ENCODE measurements around the gene SPEM3. TPM values are rescaled to one million over a fixed set of nuclear protein-coding genes. Genes with fewer than 3 reads are reported as not detected.
"Not testable (repeated sequence)": the region's sequence is repeated elsewhere in the genome, so short reads cannot be mapped to it uniquely, and the experiment has no call there.

The SPEM3 gene
- total RNA-seq, 1 donor from 2014 or later, result not detected

DNA sequence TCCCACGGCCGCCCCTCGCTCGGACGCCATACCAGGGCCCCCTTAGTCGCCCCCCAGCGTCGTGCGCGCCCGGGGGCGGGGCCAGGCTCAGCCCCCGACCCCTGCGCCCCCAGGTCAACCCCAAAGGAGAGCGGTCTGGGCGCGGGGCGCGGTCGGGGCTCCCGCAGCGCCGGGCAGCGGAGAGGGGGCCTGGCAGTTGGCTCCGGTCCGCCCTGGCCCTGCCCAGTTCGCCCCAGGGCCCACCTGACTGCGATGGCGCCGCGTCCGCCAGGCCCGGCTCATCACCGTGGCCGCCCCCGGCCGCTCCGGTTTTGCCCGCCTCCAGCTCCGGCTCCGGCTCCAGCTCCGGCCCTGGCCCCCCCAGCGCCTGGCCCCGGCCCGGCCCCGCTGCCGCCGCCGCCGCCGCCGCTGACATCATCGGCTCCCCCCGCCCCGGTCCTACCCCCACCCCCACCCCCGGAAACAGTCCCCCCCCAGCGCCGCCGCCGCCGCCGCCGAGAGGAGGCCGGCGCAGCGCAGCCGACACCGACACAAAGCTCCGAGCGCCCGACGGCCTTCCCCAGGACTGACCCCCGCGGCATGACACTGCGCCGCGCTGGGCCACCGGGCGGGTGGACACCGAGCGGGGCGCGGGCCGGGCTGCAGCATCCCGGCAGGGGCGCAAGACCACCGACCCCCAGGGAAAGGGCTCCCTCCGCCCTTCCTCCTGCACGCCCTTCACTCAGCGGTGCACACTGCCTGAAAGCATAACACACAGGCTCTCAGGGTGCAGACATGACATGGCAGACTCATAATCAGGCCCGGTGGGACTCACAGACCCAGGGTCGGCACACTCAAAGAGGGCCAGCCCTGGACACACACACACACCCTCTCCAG is 50.8 kb downstream of the SPEM3 start, which contains the start of gene ZBTB4:
ZBTB4 (minus strand) TSS at position 419 of the 876 bp plus-strand sequence. CDS start 12,830 bp downstream, outside the sequence.
- H3K27me3 ChIP-seq, result no peaks in the 10 kb centered on the region

GRCh38 chr17:7480089-7480384 is 51.4 kb downstream of the SPEM3 start:
- H3K36me3 ChIP-seq, result no peaks in the 10 kb centered on the region
- H3K9me3 ChIP-seq, result no peaks in the 10 kb centered on the region
- TF ChIP-seq POLR2AphosphoS5 (IDR thresholded peaks at IDR 0.05; ENCODE audit: insufficient read depth in 1 of 2, low read depth in 1 of 2) (no peak), POLR2A (IDR thresholded peaks at IDR 0.05) (no peak)
- TF ChIP-seq, protein P1, sequence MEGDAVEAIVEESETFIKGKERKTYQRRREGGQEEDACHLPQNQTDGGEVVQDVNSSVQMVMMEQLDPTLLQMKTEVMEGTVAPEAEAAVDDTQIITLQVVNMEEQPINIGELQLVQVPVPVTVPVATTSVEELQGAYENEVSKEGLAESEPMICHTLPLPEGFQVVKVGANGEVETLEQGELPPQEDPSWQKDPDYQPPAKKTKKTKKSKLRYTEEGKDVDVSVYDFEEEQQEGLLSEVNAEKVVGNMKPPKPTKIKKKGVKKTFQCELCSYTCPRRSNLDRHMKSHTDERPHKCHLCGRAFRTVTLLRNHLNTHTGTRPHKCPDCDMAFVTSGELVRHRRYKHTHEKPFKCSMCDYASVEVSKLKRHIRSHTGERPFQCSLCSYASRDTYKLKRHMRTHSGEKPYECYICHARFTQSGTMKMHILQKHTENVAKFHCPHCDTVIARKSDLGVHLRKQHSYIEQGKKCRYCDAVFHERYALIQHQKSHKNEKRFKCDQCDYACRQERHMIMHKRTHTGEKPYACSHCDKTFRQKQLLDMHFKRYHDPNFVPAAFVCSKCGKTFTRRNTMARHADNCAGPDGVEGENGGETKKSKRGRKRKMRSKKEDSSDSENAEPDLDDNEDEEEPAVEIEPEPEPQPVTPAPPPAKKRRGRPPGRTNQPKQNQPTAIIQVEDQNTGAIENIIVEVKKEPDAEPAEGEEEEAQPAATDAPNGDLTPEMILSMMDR (IDR thresholded peaks at IDR 0.05), result no peak
- peak overlapping the region; percentile 100 for H3K27ac ChIP-seq
- intact Hi-C loops (cut with DNase I), result loop anchor here (5.0 kb wide), 1 partner anchor 128 kb away; the partner anchor contains the start of gene KCTD11
- H3K4me1 ChIP-seq, result peaks cover 64% of the 10 kb centered on the region
- H3K4me3 ChIP-seq, result peak overlapping the region; percentile 84 to 89
- no peaks in the 10 kb centered on the region for H3K27me3 ChIP-seq
- no peak for DNase-seq (ENCODE audit: extremely low spot score in 2 of 2)

More for the DNA sequence above, 50.8 kb downstream of the SPEM3 start, which contains the start of gene ZBTB4:
- intact Hi-C loops (cut with DNase I), result loop anchor here (5.0 kb wide), 1 partner anchor 127 kb away; the partner anchor contains the start of gene KCTD11
- Histone ChIP-seq H3K4me3 (peak within 1 kb of the TSS; percentile 84 to 89), H3K27ac (peak within 1 kb of the TSS; percentile 100), H3K4me1 (peaks cover 70% of the 10 kb centered on the region), H3K36me3 (no peaks in the 10 kb centered on the region), H3K9me3 (no peaks in the 10 kb centered on the region)
- TF ChIP-seq, protein P1 (IDR thresholded peaks at IDR 0.05), result no peak
- TF ChIP-seq POLR2A (IDR thresholded peaks at IDR 0.05) (peak in 1 of 2 donors; percentile 38), POLR2AphosphoS5 (IDR thresholded peaks at IDR 0.05; ENCODE audit: insufficient read depth in 1 of 2, low read depth in 1 of 2) (peak in 1 of 2 donors; percentile 81)
- no peak for DNase-seq (ENCODE audit: extremely low spot score in 2 of 2)

DNA sequence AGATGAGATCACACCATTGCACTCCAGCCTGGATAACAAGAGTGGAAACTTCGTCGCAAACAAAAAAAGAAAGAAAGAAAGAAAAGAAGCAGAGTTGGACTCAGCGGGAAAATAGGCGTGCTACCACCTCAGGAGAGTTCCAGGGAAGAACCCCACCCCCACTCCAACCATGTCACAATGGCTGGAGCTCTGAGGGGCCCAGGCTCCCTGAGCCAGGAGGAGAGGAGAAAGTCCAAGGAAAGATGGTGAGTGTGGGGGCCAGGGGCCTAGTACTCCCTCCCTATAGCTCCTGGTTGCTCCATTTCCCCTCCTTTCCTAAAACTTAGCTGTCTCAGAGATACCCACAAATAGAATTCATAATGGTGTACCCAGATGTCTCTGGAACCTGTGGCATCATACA is 52.6 kb downstream of the SPEM3 start, which contains the start of gene SLC35G6:
SLC35G6 (plus strand) TSS at position 172 of the 400 bp plus-strand sequence; CDS start at position 243, 71 bp downstream.
- DNase-seq (ENCODE audit: extremely low spot score in 2 of 2); H3K4me3 ChIP-seq; H3K27me3 ChIP-seq; H3K9me3 ChIP-seq; H3K36me3 ChIP-seq: not testable (repeated sequence)
- intact Hi-C loops (cut with DNase I), result loop anchor here (5.0 kb wide), 1 partner anchor 129 kb away; the partner anchor contains the start of gene KCTD11
- H3K27ac ChIP-seq, result peak within 1 kb of the TSS; percentile 100
- H3K4me1 ChIP-seq, result peaks cover 64% of the 10 kb centered on the region

- H3K9me3 ChIP-seq; H3K27me3 ChIP-seq; H3K4me3 ChIP-seq; DNase-seq (ENCODE audit: extremely low spot score in 2 of 2); H3K36me3 ChIP-seq: not testable (repeated sequence)
- intact Hi-C loops (cut with DNase I), result loop anchor here (5.0 kb wide), 1 partner anchor 130 kb away; the partner anchor contains the start of gene KCTD11
- Histone ChIP-seq H3K4me1 (peaks cover 64% of the 10 kb centered on the region), H3K27ac (peak overlapping the region; percentile 100)
Observed at GRCh38 chr17:7481842-7482741, 53.4 kb downstream of the SPEM3 start.

Other genes starting within 250 kb of the SPEM3 start
- gene ASGR1, start 249.5 kb upstream of the SPEM3 start, total RNA-seq, result 2.5 TPM
- 23.3 TPM for gene DLG4, start 209.0 kb upstream of the SPEM3 start, total RNA-seq
- gene ACADVL, start 208.9 kb upstream of the SPEM3 start, total RNA-seq, result 957 TPM
- 53.0 TPM for gene DVL2, start 194.3 kb upstream of the SPEM3 start, total RNA-seq
- gene PHF23, start 189.4 kb upstream of the SPEM3 start, total RNA-seq, result 24.8 TPM
- gene GABARAP, start 186.4 kb upstream of the SPEM3 start, total RNA-seq, result 395 TPM
- gene CTDNEP1, start 177.1 kb upstream of the SPEM3 start, total RNA-seq, result 64.6 TPM
- gene ELP5, start 176.6 kb upstream of the SPEM3 start, total RNA-seq, result 30.9 TPM
- gene CLDN7, start 166.4 kb upstream of the SPEM3 start, total RNA-seq, result 75.9 TPM
- 3.2 TPM for gene SLC2A4, start 147.1 kb upstream of the SPEM3 start, total RNA-seq
- gene YBX2, start 134.2 kb upstream of the SPEM3 start, total RNA-seq, result 0.25 TPM
- 238 TPM for gene EIF5A, start 121.2 kb upstream of the SPEM3 start, total RNA-seq
- gene GPS2, start 113.5 kb upstream of the SPEM3 start, total RNA-seq, result 51.1 TPM
- gene NEURL4, start 99.5 kb upstream of the SPEM3 start, total RNA-seq, result 22.6 TPM
- 7.6 TPM for gene ACAP1, start 92.3 kb upstream of the SPEM3 start, total RNA-seq
- gene KCTD11, start 76.7 kb upstream of the SPEM3 start, total RNA-seq, result 12.5 TPM
- gene TMEM95, start 73.7 kb upstream of the SPEM3 start, total RNA-seq, result not detected
- 10.1 TPM for gene TNK1, start 47.8 kb upstream of the SPEM3 start, total RNA-seq
- gene PLSCR3, start 34.3 kb upstream of the SPEM3 start, total RNA-seq, result 37.1 TPM
- 118 TPM for gene TMEM256, start 24.8 kb upstream of the SPEM3 start, total RNA-seq
- 25.5 TPM for gene NLGN2, start 21.0 kb upstream of the SPEM3 start, total RNA-seq
- gene SPEM1, start 8.5 kb upstream of the SPEM3 start, total RNA-seq, result not detected
- not detected for gene SPEM2, start 3.2 kb upstream of the SPEM3 start, total RNA-seq
- 9.8 TPM for gene TMEM102, start 6.6 kb downstream of the SPEM3 start, total RNA-seq
- 10.8 TPM for gene FGF11, start 10.7 kb downstream of the SPEM3 start, total RNA-seq
- 5.9 TPM for gene CHRNB1, start 16.2 kb downstream of the SPEM3 start, total RNA-seq
- gene ZBTB4, start 50.8 kb downstream of the SPEM3 start, total RNA-seq, result 38.1 TPM
- gene SLC35G6, start 52.6 kb downstream of the SPEM3 start, total RNA-seq, result not detected
- gene POLR2A, start 55.5 kb downstream of the SPEM3 start, total RNA-seq, result 118 TPM
- gene TNFSF12, start 120.2 kb downstream of the SPEM3 start, total RNA-seq, result 60.6 TPM
- 20.1 TPM for gene TNFSF13, start 129.9 kb downstream of the SPEM3 start, total RNA-seq
- gene SENP3, start 133.1 kb downstream of the SPEM3 start, total RNA-seq, result 60.2 TPM
- 40.0 TPM for gene CD68, start 150.8 kb downstream of the SPEM3 start, total RNA-seq
- 73.4 TPM for gene MPDU1, start 155.0 kb downstream of the SPEM3 start, total RNA-seq
- gene SOX15, start 161.2 kb downstream of the SPEM3 start, total RNA-seq, result 44.4 TPM
- 36.1 TPM for gene FXR2, start 186.0 kb downstream of the SPEM3 start, total RNA-seq
- gene SAT2, start 199.0 kb downstream of the SPEM3 start, total RNA-seq, result 69.7 TPM
- not detected for gene SHBG, start 201.3 kb downstream of the SPEM3 start, total RNA-seq
- gene ATP1B2, start 222.1 kb downstream of the SPEM3 start, total RNA-seq, result 2.7 TPM

Measured in vagina (tissue), 2 donors.